Prostate gland (tissue), 2 donors: ENCODE results near the gene PLAAT5.

Source experiments
- POLR2A ChIP-seq: fragments of 450-650 bp; IDR thresholded peaks from one replicate; pipeline ENCODE4 v1.6.1; 2016; ENCODE audit warnings: antibody characterized with exemption, mild to moderate bottlenecking
- POLR2AphosphoS5 ChIP-seq: sonication (generic); formaldehyde crosslinking; IDR thresholded peaks from one replicate; pipeline ENCODE4 v1.6.1; 2017; ENCODE audit warnings: antibody characterized with exemption
- TF ChIP-seq, protein P1 (sequence below), 4 experiments: fragments of 200-600 bp in 2 of 4; fragments of 450-650 bp in 2 of 4; sonication (generic) in 2 of 4; IDR thresholded peaks; 1 replicate in 3 of 4; 2 replicates in 1 of 4; pipeline ENCODE4 v1.5.1; 2016 to 2019; ENCODE audit warnings: antibody characterized with exemption in 4 of 4, mild to moderate bottlenecking in 2 of 4, moderate library complexity in 2 of 4

- TF ChIP-seq, protein P1, sequence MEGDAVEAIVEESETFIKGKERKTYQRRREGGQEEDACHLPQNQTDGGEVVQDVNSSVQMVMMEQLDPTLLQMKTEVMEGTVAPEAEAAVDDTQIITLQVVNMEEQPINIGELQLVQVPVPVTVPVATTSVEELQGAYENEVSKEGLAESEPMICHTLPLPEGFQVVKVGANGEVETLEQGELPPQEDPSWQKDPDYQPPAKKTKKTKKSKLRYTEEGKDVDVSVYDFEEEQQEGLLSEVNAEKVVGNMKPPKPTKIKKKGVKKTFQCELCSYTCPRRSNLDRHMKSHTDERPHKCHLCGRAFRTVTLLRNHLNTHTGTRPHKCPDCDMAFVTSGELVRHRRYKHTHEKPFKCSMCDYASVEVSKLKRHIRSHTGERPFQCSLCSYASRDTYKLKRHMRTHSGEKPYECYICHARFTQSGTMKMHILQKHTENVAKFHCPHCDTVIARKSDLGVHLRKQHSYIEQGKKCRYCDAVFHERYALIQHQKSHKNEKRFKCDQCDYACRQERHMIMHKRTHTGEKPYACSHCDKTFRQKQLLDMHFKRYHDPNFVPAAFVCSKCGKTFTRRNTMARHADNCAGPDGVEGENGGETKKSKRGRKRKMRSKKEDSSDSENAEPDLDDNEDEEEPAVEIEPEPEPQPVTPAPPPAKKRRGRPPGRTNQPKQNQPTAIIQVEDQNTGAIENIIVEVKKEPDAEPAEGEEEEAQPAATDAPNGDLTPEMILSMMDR (IDR thresholded peaks at IDR 0.05) = no peak
- no peak for TF ChIP-seq POLR2AphosphoS5
- no peak for TF ChIP-seq POLR2A
These were observed 42.3 kb downstream of the PLAAT5 start for GRCh38 chr11:63448646-63449045.
